Ishikawa (cell line): ENCODE results near the gene CC2D2A.

Experiments
- CEBPB ChIP-seq: IDR thresholded peaks from 2 replicates; pipeline ENCODE4 v1.6.1; 2012
- CREB1 ChIP-seq: IDR thresholded peaks from 2 replicates; pipeline ENCODE4 v1.6.1; 2012; ENCODE audit warnings: low read depth
- EGR1 ChIP-seq: IDR thresholded peaks from 2 replicates; pipeline ENCODE4 v1.6.1; 2012
- EP300 ChIP-seq: IDR thresholded peaks from 2 replicates; pipeline ENCODE4 v1.6.1; 2012; ENCODE audit warnings: borderline replicate concordance
- FOXM1 ChIP-seq: IDR thresholded peaks from 2 replicates; pipeline ENCODE4 v1.6.1; 2012; ENCODE audit warnings: low read depth, borderline replicate concordance
- NFIC ChIP-seq: IDR thresholded peaks from 2 replicates; pipeline ENCODE4 v1.6.1; 2012
- RAD21 ChIP-seq: IDR thresholded peaks from 2 replicates; pipeline ENCODE4 v1.6.1; 2012; ENCODE audit warnings: low read depth
- REST ChIP-seq: IDR thresholded peaks from 2 replicates; pipeline ENCODE4 v1.6.1; 2012; ENCODE audit warnings: low read depth, mild to moderate bottlenecking
- TAF1 ChIP-seq: IDR thresholded peaks from 2 replicates; pipeline ENCODE4 v1.6.1; 2012; ENCODE audit warnings: low read depth, mild to moderate bottlenecking
- TCF12 ChIP-seq: IDR thresholded peaks from 2 replicates; pipeline ENCODE4 v1.6.1; 2012; ENCODE audit warnings: low read depth
- TEAD4 ChIP-seq: IDR thresholded peaks from 2 replicates; pipeline ENCODE4 v1.6.1; 2012
- USF1 ChIP-seq: IDR thresholded peaks from 2 replicates; pipeline ENCODE4 v1.6.1; 2012
- YY1 ChIP-seq: IDR thresholded peaks from 2 replicates; pipeline ENCODE4 v1.6.1; 2012; ENCODE audit warnings: low read depth
- ZBTB7A ChIP-seq: IDR thresholded peaks from 2 replicates; pipeline ENCODE4 v1.6.1; 2012; ENCODE audit warnings: low read depth
- TF ChIP-seq, protein P1 (sequence below): IDR thresholded peaks from 2 replicates; pipeline ENCODE4 v1.6.1; 2012

CC2D2A gene

GRCh38 chr4:15489551-15489950 lies 19.9 kb downstream of the CC2D2A start:
- TF ChIP-seq, protein P1, sequence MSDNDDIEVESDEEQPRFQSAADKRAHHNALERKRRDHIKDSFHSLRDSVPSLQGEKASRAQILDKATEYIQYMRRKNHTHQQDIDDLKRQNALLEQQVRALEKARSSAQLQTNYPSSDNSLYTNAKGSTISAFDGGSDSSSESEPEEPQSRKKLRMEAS, result no peak
- TF ChIP-seq EGR1, result no peak
- no peak for TF ChIP-seq USF1
- no peak for TF ChIP-seq TCF12
- TF ChIP-seq ZBTB7A, result no peak
- no peak for TF ChIP-seq CREB1
- no peak for TF ChIP-seq NFIC
- no peak for TF ChIP-seq TEAD4
- no peak for TF ChIP-seq EP300
- no peak for TF ChIP-seq FOXM1
- TF ChIP-seq RAD21, result no peak
- TF ChIP-seq REST, result no peak

DNA sequence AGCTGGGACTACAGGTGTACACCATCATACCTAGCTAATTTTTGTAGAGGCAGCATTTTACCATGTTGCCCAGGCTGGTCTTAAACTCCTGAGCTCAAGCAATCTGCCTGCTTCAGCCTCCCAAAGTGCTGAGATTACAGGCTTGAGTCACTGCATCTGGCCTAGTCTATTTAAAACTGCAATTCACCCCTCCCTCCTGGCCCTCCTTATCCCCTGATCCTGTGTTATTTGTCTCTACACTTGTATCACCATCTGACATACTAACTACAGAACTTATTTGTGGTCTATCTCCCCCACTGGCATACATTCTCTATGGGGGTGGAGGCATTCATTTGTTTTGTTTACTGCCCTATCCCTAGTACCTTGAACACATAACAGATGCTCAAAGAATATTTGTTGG lies 23.7 kb downstream of the CC2D2A start:
- no peak for TF ChIP-seq TCF12

- TF ChIP-seq TAF1 (no peak), EP300 (no peak), CEBPB (no peak)
Observed at GRCh38 chr4:15495621-15496020, 25.9 kb downstream of the CC2D2A start.

DNA sequence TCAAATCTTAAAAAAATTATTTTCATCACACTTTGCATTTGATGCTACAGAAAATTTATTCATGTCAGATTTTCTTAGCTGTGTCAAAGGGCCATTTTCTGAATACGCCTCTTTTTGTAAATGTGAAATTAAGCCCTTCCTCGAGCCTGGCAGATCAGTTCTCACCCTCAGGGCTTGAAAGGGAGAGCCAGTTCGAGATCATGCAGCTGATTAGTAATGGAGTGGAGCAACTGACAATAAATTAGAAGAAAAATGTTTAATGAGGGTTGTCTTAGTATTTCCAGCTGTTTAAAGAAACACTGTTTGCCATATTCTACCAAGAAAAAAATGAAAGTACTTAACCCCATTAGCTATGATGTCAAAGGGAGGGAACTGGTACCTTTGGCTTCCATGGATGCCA lies 28.7 kb downstream of the CC2D2A start:
- TF ChIP-seq ZBTB7A, result no peak
- no peak for TF ChIP-seq TEAD4
- TF ChIP-seq CEBPB, result no peak
- TF ChIP-seq YY1, result no peak
- no peak for TF ChIP-seq TAF1

DNA sequence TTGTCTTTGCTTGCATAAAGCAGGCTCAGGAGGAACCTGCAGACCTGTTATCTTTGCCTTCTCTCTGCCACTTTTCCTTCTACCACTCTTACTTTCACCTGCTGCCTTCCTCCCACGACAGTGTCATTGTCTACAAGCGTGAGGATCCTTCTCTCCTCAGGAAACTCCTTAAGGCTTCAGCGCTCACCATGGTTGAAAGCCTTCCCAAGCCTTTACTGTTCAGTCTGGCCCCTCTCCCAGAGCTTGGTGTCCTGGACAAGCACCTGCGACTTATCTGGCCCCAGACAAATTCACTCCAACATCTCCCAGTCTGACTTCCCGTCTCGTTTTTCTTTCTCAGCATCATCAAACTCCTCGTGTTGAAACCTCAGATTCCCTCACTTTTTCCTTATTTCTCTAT lies 31.0 kb downstream of the CC2D2A start:
- no peak for TF ChIP-seq FOXM1
- TF ChIP-seq RAD21, result no peak
- no peak for TF ChIP-seq EP300
- no peak for TF ChIP-seq REST
- TF ChIP-seq TEAD4, result no peak
- no peak for TF ChIP-seq ZBTB7A
- TF ChIP-seq CEBPB, result no peak
- TF ChIP-seq TCF12, result no peak
- no peak for TF ChIP-seq EGR1

GRCh38 chr4:15501941-15502340 lies 32.3 kb downstream of the CC2D2A start:
- TF ChIP-seq ZBTB7A, result no peak
- TF ChIP-seq TEAD4, result no peak
- no peak for TF ChIP-seq YY1
- TF ChIP-seq CEBPB, result no peak
- no peak for TF ChIP-seq REST
- no peak for TF ChIP-seq TAF1
- TF ChIP-seq TCF12, result no peak
- TF ChIP-seq EGR1, result no peak
- TF ChIP-seq RAD21, result no peak
- TF ChIP-seq NFIC, result no peak

DNA sequence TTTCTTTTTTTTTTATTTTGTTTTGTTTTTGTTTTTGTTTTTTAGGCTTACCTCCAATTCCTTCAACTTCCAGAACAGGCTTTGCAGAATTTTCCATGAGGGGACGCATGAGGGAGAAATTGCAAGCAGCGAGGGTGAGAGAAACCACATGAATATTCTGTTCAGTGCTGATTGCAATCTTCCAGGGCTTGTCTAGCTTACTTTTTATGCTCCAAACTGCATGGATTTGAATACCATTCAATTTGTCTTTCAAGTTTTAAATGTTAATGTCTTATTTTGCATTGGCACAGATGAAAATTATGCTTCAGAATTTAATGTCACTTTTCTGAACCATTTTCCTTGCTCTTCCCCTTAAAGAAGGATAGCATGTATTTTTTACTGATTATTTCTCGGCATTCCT lies 32.7 kb downstream of the CC2D2A start:
- TF ChIP-seq EGR1, result no peak
- TF ChIP-seq ZBTB7A, result no peak
- TF ChIP-seq TEAD4, result no peak
- TF ChIP-seq EP300, result no peak
- TF ChIP-seq CREB1, result no peak
- no peak for TF ChIP-seq TCF12
